Measurements from ENCODE around the gene PRPF38B. TPM values are rescaled to one million over a fixed set of nuclear protein-coding genes. Genes with fewer than 3 reads are reported as not detected.
A peak's percentile ranks its signal among the peaks of the same experiment; 100 is the strongest.

The PRPF38B gene
- total and polyA plus RNA-seq, 9 of the 15 experiments (the other 6 are each of a cell fraction or from before 2014, with no cell fraction given) = 25.3 to 85.5 (median 66.4) TPM

- TF ChIP-seq RCOR1 (IDR thresholded peaks at IDR 0.05; ENCODE audit: borderline replicate concordance in 1 of 2, low read depth in 2 of 2, low read length in 2 of 2) (peak in 1 of 2 experiments; percentile 50; a peak in 1 of 4 replicates), CHAMP1 (IDR thresholded peaks at IDR 0.05) (peak; percentile 75), ZBTB26 (CRISPR knock-in tag; IDR thresholded peaks at IDR 0.05) (peak; percentile 51; the same call in 1 of the 2 replicates), PHF8 (IDR thresholded peaks at IDR 0.05; ENCODE audit: borderline replicate concordance, low read length) (peak; percentile 98), KLF1 (tag; IDR thresholded peaks at IDR 0.05) (peak; percentile 52; the same call in 1 of the 2 replicates), MLLT1 (IDR thresholded peaks at IDR 0.05) (peak; percentile 21 to 42; a peak in 1 of 4 replicates), TCF7 (IDR thresholded peaks at IDR 0.05; ENCODE audit: borderline replicate concordance) (0 out of 2 replicates have a peak, but pooled peaks have one; percentile 14), ARID1B (IDR thresholded peaks at IDR 0.05) (no peak; the same call in 1 of the 2 replicates), GTF2B (IDR thresholded peaks at IDR 0.05; ENCODE audit: extremely low read depth, insufficient read length) (peak; percentile 66), TBL1XR1 (IDR thresholded peaks at IDR 0.05; ENCODE audit: low read length in 2 of 2) (peak in 1 of 2 experiments; percentile 18; a peak in 1 of 4 replicates), OTX1 (CRISPR knock-in tag; IDR thresholded peaks at IDR 0.05) (0 out of 2 replicates have a peak, but pooled peaks have one; percentile 11), SREBF2 (CRISPR knock-in tag; IDR thresholded peaks at IDR 0.05) (0 out of 2 replicates have a peak, but pooled peaks have one; percentile 83), YY1 (IDR thresholded peaks at IDR 0.05; ENCODE audit: borderline replicate concordance in 1 of 3, control insufficient read depth in 1 of 3, extremely low read depth in 1 of 3, insufficient read depth in 3 of 3, insufficient read length in 1 of 3, insufficient replicate concordance in 2 of 3, low read depth in 1 of 3, low read length in 2 of 3) (peak; percentile 93 to 98 (median 96)), AFF4 (CRISPR knock-in tag; IDR thresholded peaks at IDR 0.05) (peak; percentile 87; the same call in 1 of the 2 replicates), EP300 (IDR thresholded peaks at IDR 0.05; ENCODE audit: low read length) (0 out of 2 replicates have a peak, but pooled peaks have one; percentile 10)
These were observed at the start of gene PRPF38B (continued) for GRCh38 chr1:108691942-108692723.

All from K562 (cell line).